Left ventricle myocardium superior (tissue), 1 donor: ENCODE measurements around the gene PMVK. TPM values are rescaled to one million over a fixed set of nuclear protein-coding genes. Genes with fewer than 3 reads are reported as not detected.
A peak's percentile ranks its signal among the peaks of the same experiment; 100 is the strongest.

Experiments
- ATAC-seq: fragments of 200-7000 bp; cut with Tn5 transposase; one replicate; pipeline ENCODE4 v1.9.1; 2020; ENCODE audit warnings: mild to moderate bottlenecking, moderate library complexity
- DNase-seq: peaks from one replicate; pipeline ENCODE4 v3.0.0-alpha.2; 2020
- intact Hi-C: fragments of 100-400 bp; cut with micrococcal nuclease; formaldehyde crosslinking; loops from one replicate; pipeline ENCODE4 v1.11.0; 2022
- microRNA-seq: library from miRNA; unstranded; fragments of <30 nt; microRNA quantifications from one replicate; pipeline ENCODE4 v1.2.0, GENCODE V29; 2020; ENCODE audit warnings: borderline number of aligned reads
- total RNA-seq: library from RNA; stranded (reverse); fragmentation: NEBNext Ultra II Directional; extraction: Animal tissue kit (Norgen Biotek cat#: 25700); gene quantifications from one replicate; pipeline ENCODE4 v1.2.1, GENCODE V29; 2021
- donor health status: DM: no; HTN: yes; CAD: no; lungs with severe emphysema.

The PMVK gene
- total RNA-seq, 1 donor from 2014 or later, result 66.6 TPM

GRCh38 chr1:154891452-154891851 lies 45.1 kb downstream of the PMVK start:
- intact Hi-C loops, result no loop called here
- DNase-seq, result no peak
- no peak for ATAC-seq

- intact Hi-C loops, result no loop called here
- DNase-seq (no peak), ATAC-seq (no peak)
These were observed 47.8 kb downstream of the PMVK start for GRCh38 chr1:154888757-154889156.

- DNase-seq, result no peak
- intact Hi-C loops, result no loop called here
- peak; percentile 34 for ATAC-seq
These were observed 50.1 kb downstream of the PMVK start for GRCh38 chr1:154886281-154887015.

- ATAC-seq (no peak), DNase-seq (no peak)
- intact Hi-C loops, result loop anchor here (5.0 kb wide), 1 partner anchor 323 kb away; no protein-coding TSS in a partner anchor
These were observed 51.4 kb downstream of the PMVK start for GRCh38 chr1:154884869-154885701.

GRCh38 chr1:154883919-154884868 lies 52.3 kb downstream of the PMVK start:
- ATAC-seq, result peak; percentile 64
- intact Hi-C loops, result loop anchor here (5.0 kb wide), 1 partner anchor 322 kb away; no protein-coding TSS in a partner anchor
- no peak for DNase-seq

GRCh38 chr1:154881820-154882535 lies 54.5 kb downstream of the PMVK start:
- intact Hi-C loops, result loop anchor here (5.0 kb wide), 1 partner anchor 320 kb away; no protein-coding TSS in a partner anchor
- DNase-seq (no peak), ATAC-seq (no peak)

GRCh38 chr1:154880671-154881070 lies 55.8 kb downstream of the PMVK start:
- no peak for ATAC-seq
- intact Hi-C loops, result loop anchor here (5.0 kb wide), 1 partner anchor 318 kb away; no protein-coding TSS in a partner anchor

GRCh38 chr1:154879038-154879421 lies 57.5 kb downstream of the PMVK start:
- intact Hi-C loops, result loop anchor here (5.0 kb wide), 1 partner anchor 212 kb away; no protein-coding TSS in a partner anchor
- DNase-seq, result no peak
- no peak for ATAC-seq

More at GRCh38 chr1:154880671-154881070, 55.8 kb downstream of the PMVK start:
- no peak for DNase-seq

- DNase-seq (peak; percentile 89), ATAC-seq (peak; percentile 96)
- intact Hi-C loops, result loop anchor here (5.0 kb wide), 1 partner anchor 211 kb away; no protein-coding TSS in a partner anchor
These were observed 58.0 kb downstream of the PMVK start for GRCh38 chr1:154878371-154879037.

GRCh38 chr1:154877370-154877974 lies 59.0 kb downstream of the PMVK start:
- ATAC-seq (peak; percentile 40), DNase-seq (no peak)
- intact Hi-C loops, result loop anchor here (5.0 kb wide), 1 partner anchor 210 kb away; no protein-coding TSS in a partner anchor

GRCh38 chr1:154876842-154877369 lies 59.6 kb downstream of the PMVK start:
- intact Hi-C loops, result loop anchor here (5.0 kb wide), 1 partner anchor 210 kb away; no protein-coding TSS in a partner anchor
- DNase-seq (no peak), ATAC-seq (no peak)

Small RNA genes within 50 kb of the gene (microRNA-seq; reads per million reads assigned to microRNA genes)
- not detected for gene MIR4258

Other genes starting within 250 kb of the PMVK start
- gene KCNN3, start 66.4 kb downstream of the PMVK start, total RNA-seq, result 4.0 TPM
- gene PBXIP1, start 19.4 kb upstream of the PMVK start, total RNA-seq, result 60.4 TPM
- 14.7 TPM for gene PYGO2, start 25.1 kb upstream of the PMVK start, total RNA-seq
- 62.1 TPM for gene SHC1, start 34.0 kb upstream of the PMVK start, total RNA-seq
- gene CKS1B, start 38.0 kb upstream of the PMVK start, total RNA-seq, result 16.7 TPM
- 31.4 TPM for gene FLAD1, start 46.6 kb upstream of the PMVK start, total RNA-seq
- gene LENEP, start 56.9 kb upstream of the PMVK start, total RNA-seq, result not detected
- gene ZBTB7B, start 66.1 kb upstream of the PMVK start, total RNA-seq, result 58.9 TPM
- 0.37 TPM for gene DCST2, start 97.1 kb upstream of the PMVK start, total RNA-seq
- gene DCST1, start 97.1 kb upstream of the PMVK start, total RNA-seq, result not detected
- 84.2 TPM for gene ADAM15, start 114.6 kb upstream of the PMVK start, total RNA-seq
- 2.3 TPM for gene EFNA4, start 127.0 kb upstream of the PMVK start, total RNA-seq
- gene EFNA3, start 142.1 kb upstream of the PMVK start, total RNA-seq, result 1.1 TPM
- gene EFNA1, start 191.2 kb upstream of the PMVK start, total RNA-seq, result 51.0 TPM
- 8.8 TPM for gene SLC50A1, start 199.1 kb upstream of the PMVK start, total RNA-seq
- gene DPM3, start 203.8 kb upstream of the PMVK start, total RNA-seq, result 52.4 TPM
- gene KRTCAP2, start 236.6 kb upstream of the PMVK start, total RNA-seq, result 134 TPM
- 0.22 TPM for gene TRIM46, start 237.1 kb upstream of the PMVK start, total RNA-seq